Activated CD4-positive, alpha-beta T cell treated with anti-CD3 and anti-CD28 coated beads, Interleukin-10, Interleukin-2, amounts not matched to agents 100 ng/mL and 50 ng/mL, durations not matched to agents 16 hours and 8 hours (primary cell): ENCODE measurements around the gene CT47A1.
"Not testable (repeated sequence)": the region's sequence is repeated elsewhere in the genome, so short reads cannot be mapped to it uniquely, and the experiment has no call there.

Experiments used
- DNase-seq: peaks from one replicate; pipeline ENCODE4 v3.0.0-alpha.2; 2020

Gene CT47A1

GRCh38 chrX:120985660-120986059, at the start of gene CT47A1:
TSS of gene CT47A1 (minus strand) at chrX:120985760. CDS start at chrX:120985529, 231 bp downstream.
- DNase-seq, result not testable (repeated sequence)

GRCh38 chrX:121032531-121032930, 47.0 kb upstream of the CT47A1 start:
- no peak for DNase-seq

GRCh38 chrX:121030083-121030482, 44.5 kb upstream of the CT47A1 start:
- no peak for DNase-seq

- DNase-seq, result no peak
Measured at GRCh38 chrX:121028419-121028818, 42.9 kb upstream of the CT47A1 start.

- DNase-seq, result no peak
Measured at GRCh38 chrX:121014826-121015225, 29.3 kb upstream of the CT47A1 start.

- DNase-seq, result no peak
Measured at GRCh38 chrX:121013897-121014455, 28.4 kb upstream of the CT47A1 start.

- DNase-seq, result no peak
Measured at GRCh38 chrX:121011254-121011653, 25.7 kb upstream of the CT47A1 start.

- no peak for DNase-seq
Measured at GRCh38 chrX:121010218-121010617, 24.7 kb upstream of the CT47A1 start.

- no peak for DNase-seq
Measured at GRCh38 chrX:121009764-121010163, 24.2 kb upstream of the CT47A1 start.

- no peak for DNase-seq
Measured at GRCh38 chrX:121008920-121009319, 23.4 kb upstream of the CT47A1 start.

GRCh38 chrX:121000589-121000988, 15.0 kb upstream of the CT47A1 start:
- peak; percentile 29 for DNase-seq

GRCh38 chrX:120999413-120999812, 13.9 kb upstream of the CT47A1 start:
- no peak for DNase-seq

- not testable (repeated sequence) for DNase-seq
Measured at GRCh38 chrX:120956500-120956899, 29.1 kb downstream of the CT47A1 start, which contains the start of gene CT47A7. TSS of gene CT47A7 (minus strand) at chrX:120956600. CDS start at chrX:120956345, 255 bp downstream.
